ENCODE measurements around the gene SLIT3.

The SLIT3 gene

GRCh38 chr5:169300468-169301385 lies at the start of gene SLIT3:
Gene SLIT3 (minus strand): TSS chr5:169301139. CDS start chr5:169300709, 430 bp downstream.
- peak in 1 of 3 experiments; percentile 42 for DNase-seq

- DNase-seq, result no peak
Observed at GRCh38 chr5:169350016-169350415, 49.1 kb upstream of the SLIT3 start.

DNA sequence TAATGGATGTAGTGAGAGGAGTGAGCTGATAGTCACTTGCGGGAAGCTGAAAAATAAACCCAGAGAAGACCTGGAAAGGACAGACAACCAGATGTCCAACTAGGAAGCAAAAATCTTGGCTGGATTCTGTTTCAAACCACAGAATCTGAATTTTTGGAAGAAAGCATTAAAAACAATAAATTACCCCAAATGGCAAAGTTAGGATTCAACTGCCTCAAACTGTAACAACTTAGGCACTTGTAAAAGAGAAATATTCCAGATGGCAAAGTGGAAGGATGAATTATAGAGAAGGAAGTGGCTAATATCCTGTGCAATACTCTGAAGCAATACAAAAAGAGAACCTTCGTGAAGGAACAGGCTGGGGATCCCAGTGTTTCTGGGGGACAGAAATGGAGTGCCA lies 46.8 kb upstream of the SLIT3 start:
- DNase-seq, result no peak

- no peak for DNase-seq
Observed at GRCh38 chr5:169344629-169345028, 43.7 kb upstream of the SLIT3 start.

GRCh38 chr5:169343766-169344165 lies 42.8 kb upstream of the SLIT3 start:
- DNase-seq, result no peak

DNA sequence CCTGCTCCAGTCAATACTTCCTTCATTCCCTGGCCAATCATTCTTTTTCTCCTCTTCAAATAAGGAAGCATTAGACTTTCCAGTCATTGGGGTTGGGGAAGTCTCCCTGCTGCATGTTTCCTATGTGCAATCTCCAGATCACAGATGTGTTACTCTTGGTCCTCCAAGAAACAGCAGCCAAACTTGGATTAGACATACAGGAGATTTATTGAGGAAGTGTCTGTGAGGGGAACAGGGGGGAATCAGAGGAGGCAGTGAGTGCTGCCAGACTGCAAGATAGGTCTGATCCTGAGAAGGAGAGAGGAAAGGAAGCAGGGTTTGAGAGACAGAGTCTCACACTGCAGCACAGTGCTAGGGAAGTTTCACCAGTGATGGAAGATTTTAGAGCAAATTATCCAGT lies 40.6 kb upstream of the SLIT3 start:
- no peak for DNase-seq

DNA sequence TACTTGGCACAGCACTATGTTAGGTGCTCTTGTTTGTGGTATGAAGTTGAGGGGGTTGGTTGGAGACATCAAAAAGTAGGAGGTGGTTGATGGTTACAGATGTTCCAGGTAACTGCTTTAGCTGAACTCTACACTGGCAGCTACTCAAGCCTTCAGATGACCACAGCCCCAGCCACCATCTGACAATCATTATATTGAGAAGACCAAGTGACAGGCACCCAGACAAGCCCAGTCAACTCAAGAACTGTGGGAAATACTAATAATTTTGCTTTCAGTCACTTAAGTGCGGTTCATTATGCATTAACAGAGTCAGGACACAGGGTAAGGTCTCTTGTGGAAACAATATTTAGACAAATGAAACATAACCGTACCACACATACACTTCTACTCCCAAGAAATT lies 38.9 kb upstream of the SLIT3 start:
- no peak for DNase-seq

DNA sequence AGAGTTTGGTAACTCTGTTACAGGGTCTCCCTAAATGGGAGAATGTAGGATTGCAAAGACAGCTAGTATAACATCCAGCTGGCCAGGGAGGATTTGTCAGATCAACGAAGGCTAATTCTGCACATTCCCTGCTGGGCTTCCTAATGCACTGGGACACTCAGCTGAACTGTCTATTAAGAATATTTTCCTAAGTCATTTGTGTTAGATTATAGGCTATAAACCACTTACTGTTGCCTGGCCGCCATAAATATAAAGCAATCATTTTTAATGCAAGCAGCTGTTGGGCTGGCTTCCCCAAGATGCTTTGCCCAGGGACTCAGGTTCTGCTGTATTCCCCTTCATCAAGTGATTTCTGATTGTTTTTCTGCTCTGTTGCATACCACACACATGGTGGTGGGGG lies 35.3 kb upstream of the SLIT3 start:
- peak in 1 of 3 experiments; percentile 2 for DNase-seq

GRCh38 chr5:169335806-169336205 lies 34.9 kb upstream of the SLIT3 start:
- no peak for DNase-seq

DNA sequence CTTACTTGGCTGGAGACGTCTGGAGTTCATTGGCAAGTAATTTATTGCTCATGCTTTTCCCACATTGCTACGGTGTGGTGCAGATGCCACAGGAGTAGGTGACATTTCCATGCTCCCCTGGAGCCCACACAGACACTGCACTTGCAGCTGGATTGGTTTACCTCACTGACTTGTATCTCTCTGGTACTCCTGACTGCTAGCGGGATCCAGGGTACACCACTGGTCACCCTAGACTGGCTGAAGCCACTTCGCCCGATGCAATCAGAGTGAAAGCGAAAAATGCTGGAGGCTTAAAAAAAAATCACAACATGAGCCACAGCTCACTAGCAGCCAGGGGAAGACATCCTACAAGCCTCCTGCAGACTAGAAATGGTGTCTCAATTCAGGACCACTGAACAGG lies 32.6 kb upstream of the SLIT3 start:
- DNase-seq, result no peak

- DNase-seq, result no peak
Observed at GRCh38 chr5:169331292-169331852, 30.4 kb upstream of the SLIT3 start.

- no peak for DNase-seq
Observed at GRCh38 chr5:169328401-169328800, 27.5 kb upstream of the SLIT3 start.

DNA sequence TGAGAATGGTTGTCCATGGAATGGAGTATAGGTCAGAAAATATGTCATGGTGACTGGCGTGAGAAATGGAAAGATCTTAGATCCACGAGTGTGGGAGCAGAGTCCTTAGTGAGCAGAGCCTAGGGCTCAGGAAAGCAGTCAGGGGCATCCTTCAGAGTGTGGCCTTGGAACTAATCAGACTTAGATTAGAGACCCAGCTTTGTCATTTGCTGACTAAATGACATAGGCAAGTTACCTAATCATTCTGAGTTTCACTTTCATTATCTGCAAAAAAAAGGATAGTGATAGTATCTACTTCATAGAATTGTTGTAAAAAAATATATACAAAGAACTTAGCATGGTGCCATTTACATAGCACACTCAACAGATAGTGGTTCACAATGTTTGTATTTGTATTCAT lies 24.3 kb upstream of the SLIT3 start:
- DNase-seq, result no peak

- DNase-seq, result no peak
Observed at GRCh38 chr5:169318556-169318955, 17.6 kb upstream of the SLIT3 start.

DNA sequence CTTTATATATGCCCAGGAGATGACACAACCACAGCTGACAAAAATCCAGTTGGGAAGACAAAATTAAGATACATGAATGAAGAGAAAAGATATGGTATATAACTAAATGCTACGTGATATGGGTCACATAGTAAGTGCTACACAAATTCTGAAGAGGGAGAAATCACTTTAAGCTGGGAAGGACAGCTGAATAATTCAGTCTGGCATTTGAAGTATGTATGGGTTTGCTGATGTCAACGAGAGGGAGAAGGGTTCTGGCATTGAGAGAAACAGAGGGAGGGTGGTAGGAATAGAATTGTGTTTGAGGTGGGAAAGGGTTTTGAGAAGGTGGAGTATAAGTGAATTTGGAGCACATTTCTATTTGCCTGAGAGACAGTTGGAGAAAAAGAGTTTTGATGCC lies 6.7 kb upstream of the SLIT3 start:
- DNase-seq, result peak in 1 of 3 experiments; percentile 0

DNA sequence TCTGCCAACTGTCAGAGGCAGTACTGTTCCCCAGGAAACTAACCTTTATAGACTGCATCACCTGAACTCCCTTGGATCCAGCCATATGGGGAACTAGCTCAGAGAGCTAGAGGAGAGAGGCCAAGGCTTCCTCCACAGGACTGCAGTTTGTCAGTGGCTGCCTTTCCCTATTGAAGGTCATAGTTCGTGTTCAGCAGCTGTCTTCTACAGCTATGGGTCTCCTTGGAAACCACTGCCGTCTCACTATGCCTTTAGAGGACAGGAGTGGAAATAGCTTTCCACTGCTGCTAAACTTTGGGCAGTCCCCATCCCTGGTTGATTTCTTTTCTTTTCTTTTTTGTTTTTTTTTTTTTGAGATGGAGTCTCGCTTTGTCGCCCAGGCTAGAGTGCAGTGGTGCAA lies 4.4 kb upstream of the SLIT3 start:
- DNase-seq, result no peak

DNA sequence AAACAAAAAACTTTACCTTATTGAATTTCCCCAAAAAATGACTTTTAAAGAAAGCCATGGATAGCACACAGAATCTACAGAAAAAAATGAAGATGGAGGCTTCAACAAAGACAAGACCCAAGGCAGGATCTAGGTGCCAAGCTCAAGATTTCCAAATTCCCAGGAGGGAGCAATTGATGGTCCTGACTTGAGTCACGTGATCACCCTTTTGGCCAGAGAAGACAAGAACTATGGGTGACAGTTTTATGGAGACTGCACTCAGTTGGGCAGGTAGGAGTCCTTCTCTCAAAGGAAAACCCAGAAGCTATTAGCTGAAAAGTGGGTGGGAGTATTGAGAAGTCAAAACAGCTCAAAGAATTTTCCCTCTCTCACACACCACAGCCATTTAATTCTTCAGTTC lies 3.2 kb upstream of the SLIT3 start:
- no peak for DNase-seq

GRCh38 chr5:169303119-169303515 lies 2.2 kb upstream of the SLIT3 start:
- DNase-seq, result no peak

GRCh38 chr5:169302491-169303118 lies 1.7 kb upstream of the SLIT3 start:
- DNase-seq, result peak; percentile 4 to 77 (median 64)

GRCh38 chr5:169301986-169302385 lies 1.0 kb upstream of the SLIT3 start:
- no peak for DNase-seq

GRCh38 chr5:169301386-169301934 lies 521 bp upstream of the SLIT3 start:
- no peak for DNase-seq

DNA sequence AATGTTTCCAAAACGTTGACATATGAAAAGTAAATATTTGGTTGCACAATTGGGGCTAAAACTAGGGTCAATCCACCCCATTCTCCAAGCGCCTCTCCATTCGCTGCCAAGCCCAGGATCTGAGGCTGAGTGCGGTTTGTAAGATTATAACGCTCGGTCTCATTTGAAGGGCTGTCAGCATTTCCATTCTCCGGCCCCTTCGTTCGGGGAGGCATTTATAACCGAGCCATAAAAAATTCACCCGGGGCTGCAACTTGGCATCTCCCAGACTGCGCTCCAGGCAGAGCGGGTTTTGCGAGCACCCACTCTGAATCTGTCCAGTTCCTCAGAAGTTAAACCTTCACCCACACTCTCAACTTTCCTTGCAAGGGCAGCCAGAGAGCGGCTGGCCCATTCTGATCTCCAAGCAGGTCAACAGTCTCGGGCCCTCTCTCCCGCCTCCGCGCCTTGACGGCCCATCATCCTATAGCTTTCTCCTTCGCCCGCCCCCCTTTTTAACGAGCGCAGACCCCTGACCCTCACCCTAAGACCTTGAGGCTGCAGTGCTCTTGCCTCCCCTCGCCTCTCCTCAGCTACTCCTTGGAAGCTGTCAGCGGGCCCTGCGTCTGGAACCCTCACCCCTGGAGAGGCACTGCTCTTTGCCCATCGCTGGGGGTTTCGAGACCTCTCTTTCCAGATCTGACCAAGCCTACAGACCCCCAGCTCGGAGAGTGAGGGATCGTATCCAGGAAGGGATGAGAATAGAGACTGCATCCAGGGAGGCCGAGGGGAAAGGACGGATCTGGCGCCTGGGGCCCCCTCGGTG lies 1.1 kb downstream of the SLIT3 start:
- no peak for DNase-seq

DNA sequence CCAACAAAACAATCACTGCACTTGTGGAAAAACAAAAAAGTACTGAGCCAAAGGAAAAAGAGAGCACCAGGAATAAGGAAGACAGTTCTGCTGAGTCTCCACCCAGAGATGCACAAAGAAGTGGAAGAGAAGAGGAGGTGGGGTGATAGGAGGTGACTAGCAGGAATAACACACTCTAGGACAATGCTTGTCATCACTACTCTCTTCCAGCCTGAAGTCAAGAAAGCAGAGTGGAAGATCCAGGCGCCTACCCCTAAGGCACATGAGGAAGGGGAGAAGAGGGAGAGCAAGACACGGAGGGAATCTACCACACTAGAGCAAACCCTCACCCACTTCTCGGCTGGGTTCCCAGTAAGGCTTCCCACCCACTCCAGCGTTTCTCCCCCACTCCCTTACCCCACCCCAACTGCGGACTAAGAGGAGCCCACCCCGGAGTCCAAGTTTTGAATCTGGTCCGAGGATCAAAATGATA lies 1.7 kb downstream of the SLIT3 start:
- DNase-seq, result no peak
